Measurements from ENCODE around the gene HOOK1. TPM values are rescaled to one million over a fixed set of nuclear protein-coding genes. Genes with fewer than 3 reads are reported as not detected.

HOOK1 gene
- total RNA-seq, 1 experiment from 2014 or later = 0.57 TPM

DNA sequence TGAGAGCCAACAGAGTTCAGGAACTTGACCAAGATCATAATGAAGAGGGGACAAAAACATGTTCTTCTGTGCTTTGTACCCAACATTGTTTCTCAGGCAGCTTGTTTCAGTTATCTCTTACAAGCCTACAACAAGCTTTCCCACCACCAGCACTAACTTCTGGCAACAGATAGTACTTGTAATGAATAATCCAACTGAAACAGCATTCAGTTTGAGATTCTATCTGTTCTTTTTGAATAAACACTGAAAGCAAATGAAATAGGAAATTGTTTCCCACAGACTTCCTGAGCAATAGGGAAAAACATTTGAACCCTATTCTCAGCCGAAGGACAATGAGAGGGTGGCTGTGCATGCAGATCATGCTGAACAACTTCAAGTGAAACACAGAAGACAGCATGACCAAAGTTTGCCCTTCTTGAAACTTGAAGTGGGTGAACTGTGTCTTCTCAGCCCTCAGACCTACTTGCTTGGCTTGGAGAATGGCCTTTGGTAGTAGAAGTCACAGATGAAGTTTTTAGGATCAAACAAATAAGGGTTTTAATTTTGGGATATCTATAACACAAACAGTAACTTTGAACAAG, 11.2 kb upstream of the HOOK1 start:
- no peak overlapping the region for H3K4me3 ChIP-seq (ENCODE audit: low read depth in 2 of 2, low read length in 2 of 2)
- no peak overlapping the region for H3K27ac ChIP-seq (ENCODE audit: low read length)
- CTCF ChIA-PET = no interaction called here
- POLR2A ChIA-PET = no interaction called here
- no peaks in the 10 kb centered on the region for H3K36me3 ChIP-seq (ENCODE audit: control insufficient read depth, insufficient read depth, low read length)
- H3K9me3 ChIP-seq (ENCODE audit: control insufficient read depth, insufficient read depth, low read depth, low read length) = no peaks in the 10 kb centered on the region
- no TSS peak for BruUV-seq (replicated peaks)
- TF ChIP-seq, protein P1, sequence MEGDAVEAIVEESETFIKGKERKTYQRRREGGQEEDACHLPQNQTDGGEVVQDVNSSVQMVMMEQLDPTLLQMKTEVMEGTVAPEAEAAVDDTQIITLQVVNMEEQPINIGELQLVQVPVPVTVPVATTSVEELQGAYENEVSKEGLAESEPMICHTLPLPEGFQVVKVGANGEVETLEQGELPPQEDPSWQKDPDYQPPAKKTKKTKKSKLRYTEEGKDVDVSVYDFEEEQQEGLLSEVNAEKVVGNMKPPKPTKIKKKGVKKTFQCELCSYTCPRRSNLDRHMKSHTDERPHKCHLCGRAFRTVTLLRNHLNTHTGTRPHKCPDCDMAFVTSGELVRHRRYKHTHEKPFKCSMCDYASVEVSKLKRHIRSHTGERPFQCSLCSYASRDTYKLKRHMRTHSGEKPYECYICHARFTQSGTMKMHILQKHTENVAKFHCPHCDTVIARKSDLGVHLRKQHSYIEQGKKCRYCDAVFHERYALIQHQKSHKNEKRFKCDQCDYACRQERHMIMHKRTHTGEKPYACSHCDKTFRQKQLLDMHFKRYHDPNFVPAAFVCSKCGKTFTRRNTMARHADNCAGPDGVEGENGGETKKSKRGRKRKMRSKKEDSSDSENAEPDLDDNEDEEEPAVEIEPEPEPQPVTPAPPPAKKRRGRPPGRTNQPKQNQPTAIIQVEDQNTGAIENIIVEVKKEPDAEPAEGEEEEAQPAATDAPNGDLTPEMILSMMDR (IDR thresholded peaks at IDR 0.05) = no peak
- TF ChIP-seq SIN3A (IDR thresholded peaks at IDR 0.05; ENCODE audit: borderline replicate concordance, insufficient read depth, low read depth, low read length) = no peak
- TF ChIP-seq POLR2AphosphoS5 (IDR thresholded peaks at IDR 0.05; ENCODE audit: low read depth, low read length) = no peak
- TF ChIP-seq TCF7L2 (IDR thresholded peaks at IDR 0.05; ENCODE audit: low read depth, low read length) = no peak
- TF ChIP-seq, protein P2, sequence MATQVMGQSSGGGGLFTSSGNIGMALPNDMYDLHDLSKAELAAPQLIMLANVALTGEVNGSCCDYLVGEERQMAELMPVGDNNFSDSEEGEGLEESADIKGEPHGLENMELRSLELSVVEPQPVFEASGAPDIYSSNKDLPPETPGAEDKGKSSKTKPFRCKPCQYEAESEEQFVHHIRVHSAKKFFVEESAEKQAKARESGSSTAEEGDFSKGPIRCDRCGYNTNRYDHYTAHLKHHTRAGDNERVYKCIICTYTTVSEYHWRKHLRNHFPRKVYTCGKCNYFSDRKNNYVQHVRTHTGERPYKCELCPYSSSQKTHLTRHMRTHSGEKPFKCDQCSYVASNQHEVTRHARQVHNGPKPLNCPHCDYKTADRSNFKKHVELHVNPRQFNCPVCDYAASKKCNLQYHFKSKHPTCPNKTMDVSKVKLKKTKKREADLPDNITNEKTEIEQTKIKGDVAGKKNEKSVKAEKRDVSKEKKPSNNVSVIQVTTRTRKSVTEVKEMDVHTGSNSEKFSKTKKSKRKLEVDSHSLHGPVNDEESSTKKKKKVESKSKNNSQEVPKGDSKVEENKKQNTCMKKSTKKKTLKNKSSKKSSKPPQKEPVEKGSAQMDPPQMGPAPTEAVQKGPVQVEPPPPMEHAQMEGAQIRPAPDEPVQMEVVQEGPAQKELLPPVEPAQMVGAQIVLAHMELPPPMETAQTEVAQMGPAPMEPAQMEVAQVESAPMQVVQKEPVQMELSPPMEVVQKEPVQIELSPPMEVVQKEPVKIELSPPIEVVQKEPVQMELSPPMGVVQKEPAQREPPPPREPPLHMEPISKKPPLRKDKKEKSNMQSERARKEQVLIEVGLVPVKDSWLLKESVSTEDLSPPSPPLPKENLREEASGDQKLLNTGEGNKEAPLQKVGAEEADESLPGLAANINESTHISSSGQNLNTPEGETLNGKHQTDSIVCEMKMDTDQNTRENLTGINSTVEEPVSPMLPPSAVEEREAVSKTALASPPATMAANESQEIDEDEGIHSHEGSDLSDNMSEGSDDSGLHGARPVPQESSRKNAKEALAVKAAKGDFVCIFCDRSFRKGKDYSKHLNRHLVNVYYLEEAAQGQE (IDR thresholded peaks at IDR 0.05; ENCODE audit: insufficient read depth in 1 of 2, low read depth in 2 of 2, low read length in 1 of 2) = no peak
- DNase-seq (ENCODE audit: low read depth, low spot score) (no peak), ATAC-seq (no peak)
- intact Hi-C loops (cut with micrococcal nuclease; ENCODE audit: unreplicated experiment) = no loop called here
- H3K4me1 ChIP-seq (ENCODE audit: control insufficient read depth, insufficient read depth, low read length) = no peaks in the 10 kb centered on the region
- in situ Hi-C loops (cut with HindIII; ENCODE audit: low pct_unique_long_range_greater_than_20kb, low sequenced_read_pairs) = no loop called here
- peaks cover 7% of the 10 kb centered on the region; the same call in 1 of the 2 replicates for H3K27me3 ChIP-seq (ENCODE audit: control insufficient read depth, insufficient read depth, low read length)

DNA sequence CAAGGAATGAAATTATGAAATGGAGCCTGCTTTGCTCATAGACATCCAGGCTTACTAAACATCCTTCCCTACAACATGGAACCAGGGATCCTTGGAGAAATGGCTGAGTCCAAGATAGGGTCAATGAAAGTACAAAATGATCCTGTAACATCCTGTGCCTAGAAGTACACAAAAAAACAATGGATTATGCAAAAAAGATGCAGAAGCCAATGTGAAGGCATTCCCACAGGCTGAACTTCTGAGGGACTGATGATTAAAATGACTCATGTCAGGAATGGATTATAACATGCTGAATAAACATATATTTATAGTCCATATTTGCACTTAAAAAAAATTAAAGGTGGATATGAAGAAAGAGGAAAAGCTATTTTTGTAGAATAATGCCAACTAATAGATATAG, 10.4 kb upstream of the HOOK1 start:
- Histone ChIP-seq H3K9me3 (ENCODE audit: control insufficient read depth, insufficient read depth, low read depth, low read length) (no peaks in the 10 kb centered on the region), H3K4me3 (ENCODE audit: low read depth in 2 of 2, low read length in 2 of 2) (no peak overlapping the region), H3K36me3 (ENCODE audit: control insufficient read depth, insufficient read depth, low read length) (no peaks in the 10 kb centered on the region), H3K4me1 (ENCODE audit: control insufficient read depth, insufficient read depth, low read length) (no peaks in the 10 kb centered on the region), H3K27me3 (ENCODE audit: control insufficient read depth, insufficient read depth, low read length) (peaks cover 10% of the 10 kb centered on the region; the same call in 1 of the 2 replicates), H3K27ac (ENCODE audit: low read length) (no peak overlapping the region)
- BruUV-seq (replicated peaks) = no TSS peak
- TF ChIP-seq TCF7L2 (IDR thresholded peaks at IDR 0.05; ENCODE audit: low read depth, low read length) (no peak), POLR2AphosphoS5 (IDR thresholded peaks at IDR 0.05; ENCODE audit: low read depth, low read length) (no peak), SIN3A (IDR thresholded peaks at IDR 0.05; ENCODE audit: borderline replicate concordance, insufficient read depth, low read depth, low read length) (no peak)
- TF ChIP-seq, protein P2 (IDR thresholded peaks at IDR 0.05; ENCODE audit: insufficient read depth in 1 of 2, low read depth in 2 of 2, low read length in 1 of 2) = no peak
- TF ChIP-seq, protein P1 (IDR thresholded peaks at IDR 0.05) = no peak
- POLR2A ChIA-PET = no interaction called here
- ATAC-seq = no peak
- no peak for DNase-seq (ENCODE audit: low read depth, low spot score)
- in situ Hi-C loops (cut with HindIII; ENCODE audit: low pct_unique_long_range_greater_than_20kb, low sequenced_read_pairs) = no loop called here
- intact Hi-C loops (cut with micrococcal nuclease; ENCODE audit: unreplicated experiment) = no loop called here
- CTCF ChIA-PET = interaction anchor here (0.7 kb wide), 1 partner anchor 1063 kb away, joined by 5 read pairs; no protein-coding TSS in a partner anchor
